Osteoblast (primary cell): ENCODE measurements around the gene IGFBP4. TPM values are rescaled to one million over a fixed set of nuclear protein-coding genes. Genes with fewer than 3 reads are reported as not detected.

Experiments used
- DNase-seq: peaks from one replicate; pipeline ENCODE4 v3.0.0; 2011; ENCODE audit warnings: low spot score, mixed read lengths; ENCODE audit not compliant: insufficient read length; ENCODE audit errors: missing footprints
- H2AFZ ChIP-seq: 2 replicates; pipeline ENCODE4 v1.6.0; 2011; ENCODE audit warnings: mild to moderate bottlenecking, low read length
- H3K27ac ChIP-seq: 2 replicates; pipeline ENCODE4 v1.5.1; 2011; ENCODE audit warnings: mild to moderate bottlenecking, low read depth, low read length, moderate library complexity
- H3K27me3 ChIP-seq: 2 replicates; pipeline ENCODE4 v1.6.0; 2012; ENCODE audit warnings: mild to moderate bottlenecking, control low read depth, inconsistent platforms, low read length, moderate library complexity; ENCODE audit not compliant: insufficient read depth
- H3K36me3 ChIP-seq: 2 replicates; pipeline ENCODE4 v1.5.1; 2011; ENCODE audit warnings: mild to moderate bottlenecking, low read length, control low read depth, moderate library complexity; ENCODE audit not compliant: insufficient read depth
- H3K4me1 ChIP-seq: 2 replicates; pipeline ENCODE4 v1.5.1; 2011; ENCODE audit warnings: mild to moderate bottlenecking, low read length, control low read depth, moderate library complexity; ENCODE audit not compliant: insufficient read depth
- H3K4me2 ChIP-seq: 2 replicates; pipeline ENCODE4 v1.6.0; 2011; ENCODE audit warnings: mild to moderate bottlenecking, low read length; ENCODE audit not compliant: insufficient read depth
- H3K4me3 ChIP-seq: fragments of 200-600 bp; sonication (generic); 3 replicates; pipeline ENCODE4 v1.5.1; 2012; ENCODE audit warnings: mild to moderate bottlenecking, low read length, inconsistent platforms; ENCODE audit not compliant: insufficient read depth
- H3K79me2 ChIP-seq: 2 replicates; pipeline ENCODE4 v1.6.0; 2012; ENCODE audit warnings: mild to moderate bottlenecking, low read length, control low read depth, inconsistent platforms; ENCODE audit not compliant: insufficient read depth
- H3K9me3 ChIP-seq: 2 replicates; pipeline ENCODE4 v1.5.1; 2011; ENCODE audit warnings: low read depth, low read length, control low read depth
- H4K20me1 ChIP-seq: 2 replicates; pipeline ENCODE4 v1.6.0; 2012; ENCODE audit warnings: mild to moderate bottlenecking, low read length, control low read depth; ENCODE audit not compliant: insufficient read depth
- total RNA-seq: library from RNA; depleted of rRNA; stranded (reverse); fragments of >200 nt; gene quantifications from 2 replicates; pipeline ENCODE4 v1.2.3, GENCODE V29; 2012
- TF ChIP-seq, protein P1 (sequence below): IDR thresholded peaks from 2 replicates; pipeline ENCODE4 v1.5.1; 2011; ENCODE audit warnings: mild to moderate bottlenecking, low read depth, low read length, moderate library complexity; ENCODE audit errors: extremely low read depth

IGFBP4 gene
- total RNA-seq, 1 donor = 666 TPM

DNA sequence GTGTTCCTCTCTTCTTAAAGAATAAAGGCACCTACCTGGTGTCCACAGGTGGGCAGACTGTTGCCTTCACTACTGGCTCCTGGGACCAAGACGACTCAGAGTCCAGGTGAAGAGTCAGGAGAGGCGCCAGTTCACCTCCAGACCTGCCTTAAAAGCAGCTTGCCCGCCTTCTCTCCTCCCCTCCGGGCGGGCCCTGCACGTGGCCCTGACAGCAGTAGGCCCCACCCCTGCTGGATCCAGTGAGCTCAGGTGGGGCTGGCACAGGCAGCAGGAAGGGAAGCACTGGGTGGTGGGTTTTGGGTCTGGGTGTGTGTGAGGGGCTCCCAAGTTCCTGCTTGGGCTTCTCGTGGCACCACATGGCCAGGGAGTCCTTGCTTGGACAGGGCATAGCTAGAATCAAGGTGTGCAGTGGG lies 58.3 kb downstream of the IGFBP4 start, which contains the start of gene TNS4:
TSS of gene TNS4 (minus strand) at position 125 of the 413 bp plus-strand sequence. CDS start 5,198 bp downstream, outside the sequence.
- no peaks in the 10 kb centered on the region for H3K79me2 ChIP-seq

GRCh38 chr17:40502716-40503115 lies 59.5 kb downstream of the IGFBP4 start:
- TF ChIP-seq, protein P1, sequence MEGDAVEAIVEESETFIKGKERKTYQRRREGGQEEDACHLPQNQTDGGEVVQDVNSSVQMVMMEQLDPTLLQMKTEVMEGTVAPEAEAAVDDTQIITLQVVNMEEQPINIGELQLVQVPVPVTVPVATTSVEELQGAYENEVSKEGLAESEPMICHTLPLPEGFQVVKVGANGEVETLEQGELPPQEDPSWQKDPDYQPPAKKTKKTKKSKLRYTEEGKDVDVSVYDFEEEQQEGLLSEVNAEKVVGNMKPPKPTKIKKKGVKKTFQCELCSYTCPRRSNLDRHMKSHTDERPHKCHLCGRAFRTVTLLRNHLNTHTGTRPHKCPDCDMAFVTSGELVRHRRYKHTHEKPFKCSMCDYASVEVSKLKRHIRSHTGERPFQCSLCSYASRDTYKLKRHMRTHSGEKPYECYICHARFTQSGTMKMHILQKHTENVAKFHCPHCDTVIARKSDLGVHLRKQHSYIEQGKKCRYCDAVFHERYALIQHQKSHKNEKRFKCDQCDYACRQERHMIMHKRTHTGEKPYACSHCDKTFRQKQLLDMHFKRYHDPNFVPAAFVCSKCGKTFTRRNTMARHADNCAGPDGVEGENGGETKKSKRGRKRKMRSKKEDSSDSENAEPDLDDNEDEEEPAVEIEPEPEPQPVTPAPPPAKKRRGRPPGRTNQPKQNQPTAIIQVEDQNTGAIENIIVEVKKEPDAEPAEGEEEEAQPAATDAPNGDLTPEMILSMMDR = no peak
- H3K4me2 ChIP-seq = no peak overlapping the region
- H3K36me3 ChIP-seq = no peaks in the 10 kb centered on the region
- H3K27ac ChIP-seq = no peak overlapping the region
- DNase-seq = no peak
- peaks cover 22% of the 10 kb centered on the region for H3K4me1 ChIP-seq
- no peaks in the 10 kb centered on the region for H3K79me2 ChIP-seq
- H3K27me3 ChIP-seq = no peaks in the 10 kb centered on the region
- H3K4me3 ChIP-seq = no peak overlapping the region
- H2AFZ ChIP-seq = no peak overlapping the region
- H4K20me1 ChIP-seq = no peaks in the 10 kb centered on the region
- no peaks in the 10 kb centered on the region for H3K9me3 ChIP-seq

More for the DNA sequence above, 58.3 kb downstream of the IGFBP4 start, which contains the start of gene TNS4:
- H3K4me3 ChIP-seq = no peak within 1 kb of the TSS
- TF ChIP-seq, protein P1 = no peak
- no peak within 1 kb of the TSS for H2AFZ ChIP-seq
- DNase-seq = no peak
- H3K27ac ChIP-seq = no peak within 1 kb of the TSS
- H4K20me1 ChIP-seq = no peaks in the 10 kb centered on the region
- H3K9me3 ChIP-seq = no peaks in the 10 kb centered on the region
- H3K36me3 ChIP-seq = no peaks in the 10 kb centered on the region
- peaks cover 23% of the 10 kb centered on the region for H3K4me1 ChIP-seq
- no peak within 1 kb of the TSS for H3K4me2 ChIP-seq
- H3K27me3 ChIP-seq = no peaks in the 10 kb centered on the region

DNA sequence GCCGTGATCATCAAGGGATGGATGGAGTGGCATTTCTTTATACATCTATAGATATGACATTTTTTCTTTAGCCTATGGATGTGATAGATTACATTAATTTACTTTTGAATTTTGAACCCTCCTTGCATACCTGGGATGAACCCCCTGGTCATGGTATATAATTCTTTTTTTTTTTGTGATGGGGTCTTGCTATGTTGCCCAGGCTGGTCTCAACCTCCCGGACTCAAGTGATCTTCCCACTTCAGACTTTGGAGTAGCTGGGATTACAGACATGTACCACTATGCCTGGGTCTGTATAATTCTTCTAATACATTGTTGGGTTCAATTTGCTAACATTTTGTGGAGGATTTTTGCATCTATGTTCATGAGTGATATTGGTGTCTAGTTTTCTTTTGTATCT lies 59.9 kb downstream of the IGFBP4 start:
- Histone ChIP-seq H3K27ac (no peak overlapping the region), H3K4me3 (no peak overlapping the region), H3K79me2 (no peaks in the 10 kb centered on the region), H3K36me3 (no peaks in the 10 kb centered on the region), H2AFZ (no peak overlapping the region), H3K4me1 (peaks cover 17% of the 10 kb centered on the region), H3K9me3 (no peaks in the 10 kb centered on the region), H4K20me1 (no peaks in the 10 kb centered on the region), H3K27me3 (no peaks in the 10 kb centered on the region), H3K4me2 (no peak overlapping the region)
- no peak for DNase-seq
- TF ChIP-seq, protein P1 = no peak

- H3K4me3 ChIP-seq = no peak overlapping the region
- peaks cover 16% of the 10 kb centered on the region for H3K4me1 ChIP-seq
- no peak overlapping the region for H3K27ac ChIP-seq
- no peaks in the 10 kb centered on the region for H3K27me3 ChIP-seq
- H3K4me2 ChIP-seq = no peak overlapping the region
- H3K36me3 ChIP-seq = no peaks in the 10 kb centered on the region
- no peaks in the 10 kb centered on the region for H4K20me1 ChIP-seq
- no peaks in the 10 kb centered on the region for H3K79me2 ChIP-seq
- peak overlapping the region; percentile 20 for H2AFZ ChIP-seq
- TF ChIP-seq, protein P1 = no peak
- DNase-seq = no peak
- H3K9me3 ChIP-seq = no peaks in the 10 kb centered on the region
These were observed 63.5 kb downstream of the IGFBP4 start for GRCh38 chr17:40506786-40507185.

Other genes starting within 250 kb of the IGFBP4 start
- gene WIPF2, start 224.1 kb upstream of the IGFBP4 start, total RNA-seq = 8.0 and 8.5 TPM in 2 replicates
- 5.1 and 8.3 TPM in 2 replicates for gene CDC6, start 155.6 kb upstream of the IGFBP4 start, total RNA-seq
- 31.1 and 32.4 TPM in 2 replicates for gene RARA, start 134.3 kb upstream of the IGFBP4 start, total RNA-seq
- gene GJD3, start 78.7 kb upstream of the IGFBP4 start, total RNA-seq = 1.8 and 2.7 TPM in 2 replicates
- 14.5 and 15.9 TPM in 2 replicates for gene TOP2A, start 25.6 kb upstream of the IGFBP4 start, total RNA-seq
- under 0.01 and 0.29 TPM in 2 replicates for gene TNS4, start 58.2 kb downstream of the IGFBP4 start, total RNA-seq
- gene CCR7, start 122.0 kb downstream of the IGFBP4 start, total RNA-seq = not detected in 2 replicates
- 101 and 107 TPM in 2 replicates for gene SMARCE1, start 204.4 kb downstream of the IGFBP4 start, total RNA-seq
- gene KRT222, start 221.7 kb downstream of the IGFBP4 start, total RNA-seq = under 0.01 TPM in 2 replicates